SW480 (cell line): ENCODE results near the gene MED23.
A peak's percentile ranks its signal among the peaks of the same experiment; 100 is the strongest.

Experiments used
- DNase-seq: peaks from one replicate; pipeline ENCODE4 v3.0.0-alpha.2; 2016; ENCODE audit warnings: low spot score

MED23 gene

DNA sequence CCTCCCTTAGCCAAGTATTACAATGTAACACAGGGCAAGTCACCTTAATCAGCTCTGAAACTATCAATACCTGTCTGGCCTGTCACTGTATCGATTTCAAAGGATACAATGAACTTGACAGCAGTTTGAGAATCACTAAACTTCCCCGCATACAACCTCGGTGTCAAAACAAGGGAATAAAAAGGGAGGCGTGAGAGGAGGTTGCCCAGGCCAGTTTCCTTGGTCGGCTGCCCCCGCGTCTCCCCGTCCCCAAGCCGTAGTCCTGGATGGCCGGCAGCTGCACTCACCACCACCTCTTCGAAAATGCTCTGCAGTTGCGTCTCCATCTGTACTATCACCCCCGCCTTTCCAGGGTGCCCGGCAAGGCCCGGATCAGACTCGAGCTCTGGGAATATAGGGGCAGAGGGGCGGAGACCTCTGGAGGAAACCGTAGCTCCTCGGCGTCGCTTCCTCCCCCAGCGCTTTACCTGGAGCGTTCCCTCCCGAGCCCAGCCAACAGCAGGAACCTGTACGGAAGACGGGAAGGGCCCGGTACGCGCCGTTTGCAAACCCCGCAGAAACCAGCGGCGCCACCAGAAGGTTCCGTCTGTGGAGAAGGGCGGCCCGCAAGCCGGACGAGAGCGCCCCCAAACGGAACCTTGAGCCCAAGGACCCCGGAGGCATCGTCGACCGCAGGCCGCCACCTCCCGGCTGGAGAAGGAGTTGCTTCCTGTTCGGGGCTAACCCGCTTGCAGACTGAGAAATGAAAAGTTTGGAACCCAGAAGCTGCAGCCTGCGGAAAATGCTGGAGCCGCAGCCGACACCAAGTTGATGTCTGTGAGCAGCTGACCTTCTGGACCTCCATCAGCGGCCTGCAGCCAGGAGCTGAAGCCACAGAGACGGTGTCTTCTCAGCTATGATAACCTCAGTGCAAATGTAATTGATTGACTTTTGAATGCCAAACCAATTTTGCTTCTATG is at the start of gene MED23:
MED23 (minus strand) TSS at position 519 of the 959 bp plus-strand sequence; CDS start at position 326, 193 bp downstream.
- DNase-seq: peak; percentile 88

GRCh38 chr6:131673184-131673583 is 45.1 kb upstream of the MED23 start:
- DNase-seq: no peak

DNA sequence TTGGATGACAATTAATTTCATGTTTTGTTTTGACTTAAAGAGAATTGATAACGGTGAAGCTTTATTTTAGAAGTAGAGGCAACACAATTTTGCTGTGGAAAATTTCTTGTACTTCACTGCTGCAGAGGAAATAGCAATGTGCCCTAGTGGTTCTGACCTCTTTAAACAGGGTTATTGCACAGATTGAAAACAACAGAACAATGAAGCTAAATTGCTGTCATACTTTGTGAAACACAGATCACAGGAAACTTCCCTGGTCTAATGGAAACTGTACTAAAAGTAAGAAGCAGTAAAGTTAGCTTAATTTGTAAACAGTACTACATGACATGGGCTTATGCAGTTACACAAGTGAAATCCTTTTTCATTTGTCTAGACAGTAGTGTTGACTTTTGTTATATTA is 41.8 kb upstream of the MED23 start:
- no peak for DNase-seq

DNA sequence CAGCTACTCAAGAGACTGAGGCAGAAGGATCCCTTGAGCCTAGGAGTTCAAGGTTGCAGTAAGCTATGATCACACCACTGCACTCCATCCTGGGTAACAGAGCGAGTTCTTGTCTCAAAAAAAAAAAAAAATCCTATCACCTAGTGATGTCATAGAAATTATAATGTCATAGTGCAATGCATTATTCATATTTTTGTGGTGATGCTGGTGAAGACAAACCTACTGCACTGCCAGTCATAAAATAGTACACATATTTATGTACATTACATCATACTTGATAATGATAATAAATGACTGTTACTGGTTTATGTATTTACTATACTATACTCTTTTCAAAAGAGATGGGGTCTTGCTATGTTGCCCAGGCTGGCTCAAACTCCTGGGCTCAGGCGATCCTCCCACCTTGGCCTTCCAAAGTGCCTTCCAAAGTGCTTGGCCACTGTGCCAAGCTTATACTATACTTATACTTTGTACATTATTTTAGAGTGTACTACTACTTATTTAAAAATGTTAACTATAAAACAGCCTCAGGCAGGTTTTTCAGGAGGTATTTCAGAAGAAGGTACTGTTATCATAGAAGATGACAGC is 35.6 kb upstream of the MED23 start:
- no peak for DNase-seq

DNA sequence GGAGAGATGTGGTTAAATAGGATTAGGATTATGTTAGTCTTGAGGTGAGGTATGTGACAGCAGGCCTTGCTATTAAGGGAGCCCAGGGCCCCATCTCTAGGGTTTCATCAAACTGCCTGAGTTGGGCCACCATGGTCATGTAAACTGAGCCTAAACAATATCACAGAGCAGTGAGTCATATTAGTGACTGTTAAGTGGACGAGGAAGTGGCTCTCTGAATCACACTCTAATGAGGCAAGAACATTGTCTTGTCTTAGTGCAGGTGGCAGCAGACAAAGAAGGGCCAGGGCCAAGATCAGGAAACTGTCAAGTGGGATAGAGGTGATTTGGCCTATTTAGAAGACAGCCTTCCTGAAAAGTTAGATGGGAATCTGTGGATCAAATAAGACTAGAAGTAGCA is 32.2 kb upstream of the MED23 start:
- DNase-seq: no peak

GRCh38 chr6:131658287-131658686 is 30.2 kb upstream of the MED23 start:
- DNase-seq: no peak

- no peak for DNase-seq
Observed at GRCh38 chr6:131657630-131658111, 29.6 kb upstream of the MED23 start.

GRCh38 chr6:131657222-131657621 is 29.2 kb upstream of the MED23 start:
- no peak for DNase-seq

DNA sequence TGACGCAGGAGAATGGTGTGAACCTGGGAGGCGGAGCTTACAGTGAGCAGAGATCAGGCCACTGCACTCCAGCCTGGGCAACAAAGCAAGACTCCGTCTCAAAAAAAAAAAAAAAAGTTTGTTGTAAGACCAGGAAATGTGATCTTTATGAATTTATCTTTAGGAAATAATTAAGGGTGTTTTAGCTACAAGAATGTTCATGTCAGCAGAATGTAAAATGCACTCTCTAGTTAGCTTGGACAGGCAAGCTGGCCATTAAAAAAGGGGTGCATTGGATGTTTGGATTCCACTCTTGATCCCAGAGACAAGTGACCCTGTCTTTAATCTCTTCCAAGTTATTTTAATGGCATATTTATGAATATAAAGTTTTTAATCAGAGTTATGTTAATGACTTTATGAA is 28.6 kb upstream of the MED23 start:
- no peak for DNase-seq

GRCh38 chr6:131655951-131656350 is 27.9 kb upstream of the MED23 start:
- DNase-seq: no peak

DNA sequence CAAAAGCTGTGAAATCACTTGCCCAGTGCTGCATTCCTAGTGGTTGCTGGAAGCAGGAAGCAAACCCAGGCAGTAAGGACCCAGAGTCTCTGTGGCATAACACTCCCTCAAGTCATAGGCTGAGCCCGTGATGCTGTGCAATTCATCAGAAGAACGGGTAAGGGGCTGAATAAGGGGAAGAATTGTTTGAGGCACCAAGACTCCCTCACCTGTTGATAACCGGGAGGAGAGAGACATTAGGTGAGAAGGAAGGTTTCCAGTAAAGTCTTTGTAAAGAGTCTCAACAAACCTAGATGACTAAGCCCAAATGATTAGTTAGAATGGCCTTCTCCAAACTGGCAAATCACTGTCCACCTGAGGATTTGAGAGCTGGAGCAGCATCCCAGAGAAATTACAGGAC is 27.3 kb upstream of the MED23 start:
- DNase-seq: no peak

GRCh38 chr6:131654326-131654725 is 26.3 kb upstream of the MED23 start:
- no peak for DNase-seq

- DNase-seq: no peak
Observed at GRCh38 chr6:131652472-131652871, 24.4 kb upstream of the MED23 start.

DNA sequence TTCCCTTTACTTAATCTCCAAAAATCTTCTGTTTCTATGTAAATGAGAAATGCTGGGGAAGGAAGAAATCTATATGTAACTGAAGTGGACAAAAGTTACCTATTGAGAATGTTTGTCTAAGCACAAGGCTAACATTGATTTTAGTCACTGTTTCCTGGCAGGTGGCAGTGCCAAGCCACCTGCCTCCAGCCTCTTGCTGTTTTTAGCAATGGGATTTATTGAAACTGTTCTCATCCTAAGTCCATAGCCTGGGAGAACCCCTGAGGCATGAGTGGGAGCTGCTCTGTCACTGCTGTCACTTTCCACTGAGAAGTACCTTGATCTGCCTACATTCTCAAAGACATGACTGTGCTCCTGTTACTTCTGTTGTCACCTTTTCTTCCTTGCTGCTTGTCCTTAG is 23.7 kb upstream of the MED23 start:
- DNase-seq: no peak

DNA sequence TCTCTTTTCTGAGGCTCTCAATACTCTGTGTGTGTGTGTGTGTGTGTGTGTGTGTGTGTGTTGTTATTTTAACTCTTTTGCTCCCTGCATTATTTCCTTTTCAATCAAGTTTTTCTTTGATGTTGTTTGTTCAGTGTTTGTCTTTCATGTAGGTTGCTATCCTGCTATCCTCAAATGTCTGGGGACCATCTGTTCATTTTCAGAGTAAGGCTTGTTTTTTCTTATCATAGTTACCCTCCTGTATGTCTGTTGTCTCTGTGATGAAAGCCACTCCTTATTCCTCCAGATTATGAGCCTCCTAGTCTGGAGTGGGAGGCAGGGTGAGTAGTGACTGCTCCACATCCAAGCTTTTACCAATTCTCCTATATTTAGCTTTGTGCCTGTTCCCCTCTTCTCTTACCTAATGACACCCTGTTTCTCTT is 18.2 kb upstream of the MED23 start:
- no peak for DNase-seq

GRCh38 chr6:131645846-131646245 is 17.8 kb upstream of the MED23 start:
- no peak for DNase-seq

DNA sequence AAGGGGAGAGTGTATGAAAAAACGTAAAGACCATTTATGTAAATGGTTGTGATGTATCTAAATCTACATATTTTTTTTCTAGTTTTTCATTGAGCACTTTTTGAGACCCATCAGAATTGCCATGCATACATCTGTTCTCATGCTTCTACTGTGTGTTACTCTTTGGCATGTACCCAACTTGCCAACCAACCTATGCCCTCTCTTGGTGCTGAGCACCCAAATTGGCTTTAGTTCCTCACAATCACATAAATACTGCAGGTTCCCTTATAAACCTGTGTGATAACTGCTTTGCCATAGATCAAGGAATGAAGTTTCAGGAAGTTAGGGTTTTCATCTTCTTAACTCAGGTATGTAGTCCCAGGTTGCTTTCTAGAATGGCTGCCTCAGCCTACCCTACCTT is 16.9 kb upstream of the MED23 start:
- DNase-seq: no peak

GRCh38 chr6:131643855-131644460 is 15.9 kb upstream of the MED23 start:
- DNase-seq: no peak

DNA sequence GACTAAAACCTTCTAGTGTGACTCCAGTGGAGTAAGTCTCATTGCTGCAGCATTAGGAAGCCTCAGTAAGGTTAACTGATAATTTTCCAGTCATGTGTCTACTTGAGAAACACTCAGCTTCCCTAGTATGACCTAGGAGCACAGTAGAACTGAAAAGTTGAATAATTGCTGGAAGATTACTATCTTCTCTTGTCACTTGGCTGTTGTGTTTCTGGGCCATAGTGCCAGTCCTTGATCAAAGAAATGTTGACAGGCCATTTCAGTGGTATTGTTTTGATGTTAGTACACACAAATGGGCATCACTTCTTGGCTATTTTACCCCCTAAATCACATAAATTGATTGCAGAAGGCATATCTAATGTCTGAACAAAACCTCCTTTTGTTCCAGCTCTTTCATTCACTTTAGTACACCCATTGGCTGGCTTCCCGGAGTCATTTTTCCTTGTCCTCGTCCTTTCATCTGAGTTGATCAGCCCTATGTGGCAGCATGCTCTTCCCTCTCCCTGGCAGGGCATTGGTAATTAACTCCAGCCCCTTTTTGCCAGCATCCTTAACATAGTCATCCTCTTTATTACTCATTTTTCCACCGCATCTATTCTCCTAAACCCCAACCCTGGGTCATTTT is 15.1 kb upstream of the MED23 start:
- DNase-seq: peak; percentile 19

GRCh38 chr6:131642565-131642964 is 14.5 kb upstream of the MED23 start:
- DNase-seq: no peak

- no peak for DNase-seq
Observed at GRCh38 chr6:131641554-131641953, 13.5 kb upstream of the MED23 start.

- no peak for DNase-seq
Observed at GRCh38 chr6:131640576-131640975, 12.5 kb upstream of the MED23 start.
